ENCODE results near the gene ETV6. TPM values are rescaled to one million over a fixed set of nuclear protein-coding genes. Genes with fewer than 3 reads are reported as not detected.

Gene ETV6
- total RNA-seq, 1 experiment from 2014 or later = 14.1 TPM

- no peak overlapping the region for H3K4me3 ChIP-seq (replicated peaks in 1 of 2; ENCODE audit: low read depth in 1 of 2, low read length in 2 of 2)
- DNase-seq (ENCODE audit: low read depth, low spot score) = no peak
- no peaks in the 10 kb centered on the region for H3K27me3 ChIP-seq (ENCODE audit: insufficient read depth, low read length)
- no peak for ATAC-seq
- H4K20me1 ChIP-seq (ENCODE audit: insufficient read depth) = no peaks in the 10 kb centered on the region
- intact Hi-C loops (cut with micrococcal nuclease) = no loop called here
- POLR2A ChIA-PET = no interaction called here
- no peak overlapping the region for H3K9ac ChIP-seq (ENCODE audit: low read length)
- no peaks in the 10 kb centered on the region for H3K4me1 ChIP-seq (ENCODE audit: control insufficient read depth in 1 of 2, insufficient read depth in 2 of 2, low read length in 2 of 2)
- H3K9me2 ChIP-seq (ENCODE audit: insufficient read depth) = no peaks in the 10 kb centered on the region
- no peak overlapping the region for H2AFZ ChIP-seq (ENCODE audit: low read depth, low read length, poor library complexity, severe bottlenecking)
- CTCF ChIA-PET = no interaction called here
- no TSS peak for BruUV-seq (replicated peaks)
- H3K4me2 ChIP-seq (ENCODE audit: low read length) = no peak overlapping the region
- TF ChIP-seq FOSL1 (IDR thresholded peaks at IDR 0.05; ENCODE audit: low read depth) (no peak), EGR1 (IDR thresholded peaks at IDR 0.05; ENCODE audit: low read depth) (no peak), EZH2phosphoT487 (IDR thresholded peaks at IDR 0.05; ENCODE audit: borderline replicate concordance) (no peak), POLR2AphosphoS5 (IDR thresholded peaks at IDR 0.05; ENCODE audit: low read depth, low read length) (no peak), ZFX (IDR thresholded peaks at IDR 0.05) (no peak), SP1 (IDR thresholded peaks at IDR 0.05; ENCODE audit: low read depth) (no peak), RAD21 (IDR thresholded peaks at IDR 0.05; ENCODE audit: low read depth) (no peak), ZNF274 (IDR thresholded peaks at IDR 0.05; ENCODE audit: low read depth, low read length) (no peak), POLR2A (IDR thresholded peaks at IDR 0.05; ENCODE audit: borderline replicate concordance, extremely low read depth, insufficient read depth, insufficient read length) (no peak), EZH2 (IDR thresholded peaks at IDR 0.05) (no peak), ATF3 (IDR thresholded peaks at IDR 0.05) (no peak), SIN3A (IDR thresholded peaks at IDR 0.05; ENCODE audit: low read depth) (no peak), CTCF (IDR thresholded peaks at IDR 0.05 in 2 of 3, conservative IDR thresholded peaks at IDR 0.05 in 1 of 3; ENCODE audit: borderline replicate concordance in 1 of 3, insufficient read depth in 1 of 3, low read depth in 2 of 3, low read length in 2 of 3) (no peak), YY1 (IDR thresholded peaks at IDR 0.05; ENCODE audit: extremely low read depth, insufficient replicate concordance, low read depth, low read length) (no peak)
- no peaks in the 10 kb centered on the region for H3K9me3 ChIP-seq (ENCODE audit: control insufficient read depth in 1 of 2, insufficient read depth in 1 of 2, low read depth in 1 of 2, low read length in 2 of 2)
- H3K27ac ChIP-seq (ENCODE audit: low read depth, low read length) = no peak overlapping the region
- no peaks in the 10 kb centered on the region for H3K79me2 ChIP-seq (ENCODE audit: insufficient read depth, low read length)
- RAD21 ChIA-PET (ENCODE audit: low non-redundant PET in 1 of 2, low total read pairs in 2 of 2, uncharacterized antibody in 2 of 2, unreplicated experiment in 2 of 2) = no interaction called here
- H3K36me3 ChIP-seq (ENCODE audit: control insufficient read depth in 1 of 2, insufficient read depth in 2 of 2, low read length in 2 of 2) = no peaks in the 10 kb centered on the region
These were observed 110.0 kb downstream of the ETV6 start for GRCh38 chr12:11759494-11759878.
